Nephron (organoid): ENCODE data around the gene PAPOLG.
"Not testable (repeated sequence)": the region's sequence is repeated elsewhere in the genome, so short reads cannot be mapped to it uniquely, and the experiment has no call there.

Experiments used
- H3K27ac Mint-ChIP-seq, 3 experiments: 2 replicates each; pipeline ENCODE4 v1.8.0; 2020; ENCODE audit warnings: mixed read lengths in 3 of 3, mild to moderate bottlenecking in 2 of 3, moderate library complexity in 1 of 3
- H3K27me3 Mint-ChIP-seq: 2 replicates; pipeline ENCODE4 v1.8.0; 2021; ENCODE audit warnings: low read depth, mild to moderate bottlenecking, moderate library complexity, mixed read lengths
- H3K36me3 Mint-ChIP-seq: 2 replicates; pipeline ENCODE4 v1.8.0; 2020; ENCODE audit warnings: low read depth, mixed read lengths
- H3K4me1 Mint-ChIP-seq: 2 replicates; pipeline ENCODE4 v1.8.0; 2020; ENCODE audit warnings: mixed read lengths
- H3K4me3 Mint-ChIP-seq, 3 experiments: 2 replicates each; pipeline ENCODE4 v1.8.0; 2020; ENCODE audit warnings: mild to moderate bottlenecking in 3 of 3, mixed read lengths in 3 of 3, moderate library complexity in 2 of 3
- H3K9me3 Mint-ChIP-seq: 2 replicates; pipeline ENCODE4 v1.8.0; 2020; ENCODE audit warnings: mixed read lengths
- CTCF ChIP-seq, 3 experiments: fragments of 200-600 bp; sonication (generic); IDR thresholded peaks; one replicate each; pipeline ENCODE4 v1.5.0; 2021; ENCODE audit warnings: antibody characterized with exemption in 3 of 3; ENCODE audit not compliant: unreplicated experiment in 3 of 3

PAPOLG gene

GRCh38 chr2:60804473-60804872 lies 48.4 kb downstream of the PAPOLG start:
- no peak for TF ChIP-seq CTCF (IDR thresholded peaks at IDR 0.05; ENCODE audit: unreplicated experiment in 3 of 3)
- H3K9me3 Mint-ChIP-seq: no peaks in the 10 kb centered on the region
- peaks cover 16% of the 10 kb centered on the region for H3K36me3 Mint-ChIP-seq
- peak overlapping the region in 1 of 3 experiments; percentile 8 for H3K27ac Mint-ChIP-seq
- H3K4me1 Mint-ChIP-seq: peaks cover 15% of the 10 kb centered on the region
- no peaks in the 10 kb centered on the region for H3K27me3 Mint-ChIP-seq
- H3K4me3 Mint-ChIP-seq: no peak overlapping the region

DNA sequence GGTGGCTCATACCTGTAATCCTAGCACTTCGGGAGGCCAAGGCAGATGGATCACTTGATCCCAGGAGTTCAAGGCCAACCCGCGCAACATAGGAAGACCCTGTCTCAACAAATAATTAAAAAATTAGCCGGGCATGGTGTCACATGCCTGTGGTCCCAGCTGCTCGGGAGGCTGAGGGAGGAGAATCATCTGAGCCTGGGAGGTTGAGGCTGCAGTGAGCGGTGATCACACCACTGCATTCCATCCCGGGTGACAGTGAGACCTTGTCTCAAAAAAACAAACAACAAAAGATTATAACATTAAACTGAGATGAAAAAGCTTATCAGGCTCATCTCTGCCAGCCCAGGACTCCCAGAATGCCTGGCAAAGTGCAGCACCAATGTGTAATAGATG lies 50.5 kb downstream of the PAPOLG start:
- peaks cover 8% of the 10 kb centered on the region for H3K36me3 Mint-ChIP-seq
- TF ChIP-seq CTCF (IDR thresholded peaks at IDR 0.05; ENCODE audit: unreplicated experiment in 3 of 3): no peak
- peak overlapping the region; percentile 81 to 85 (median 84) for H3K27ac Mint-ChIP-seq
- H3K27me3 Mint-ChIP-seq: no peaks in the 10 kb centered on the region
- H3K4me3 Mint-ChIP-seq: no peak overlapping the region
- peaks cover 15% of the 10 kb centered on the region for H3K4me1 Mint-ChIP-seq
- no peaks in the 10 kb centered on the region for H3K9me3 Mint-ChIP-seq

DNA sequence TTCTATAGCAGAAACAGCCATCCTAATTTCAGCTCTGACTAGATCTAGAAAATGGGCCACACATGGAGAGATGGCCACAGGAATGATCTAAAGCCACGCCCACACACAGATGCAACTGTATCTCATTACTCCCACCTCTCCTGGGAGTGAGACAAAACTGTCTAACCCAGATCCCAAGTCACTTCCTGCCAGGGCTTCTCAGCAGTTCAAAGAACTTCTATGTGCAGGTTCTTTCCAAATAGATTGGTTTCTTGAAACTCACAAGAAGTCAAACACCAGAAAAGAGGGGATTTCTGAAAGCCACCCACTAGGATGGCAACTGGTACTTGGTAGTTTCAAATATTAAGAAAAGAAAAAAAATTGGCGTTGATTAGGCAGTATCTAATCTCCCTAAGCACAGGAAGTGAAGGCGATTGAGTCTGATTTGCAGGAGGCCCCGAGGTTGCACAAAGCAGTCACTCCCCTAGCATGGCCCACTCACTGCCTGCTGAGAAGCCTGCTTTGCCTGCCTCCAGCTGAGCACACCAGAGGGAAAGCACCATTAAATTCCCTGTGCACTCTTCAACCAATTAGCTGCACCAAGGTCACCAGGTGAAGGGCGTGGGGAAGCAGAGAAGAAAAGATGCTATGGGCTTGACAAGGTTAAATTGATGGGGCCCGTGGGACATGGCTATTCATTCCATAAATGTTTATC lies 51.1 kb downstream of the PAPOLG start:
- H3K36me3 Mint-ChIP-seq: peaks cover 4% of the 10 kb centered on the region
- H3K4me3 Mint-ChIP-seq: no peak overlapping the region
- no peaks in the 10 kb centered on the region for H3K9me3 Mint-ChIP-seq
- H3K27ac Mint-ChIP-seq: peak overlapping the region; percentile 81 to 85 (median 84)
- H3K27me3 Mint-ChIP-seq: no peaks in the 10 kb centered on the region
- no peak for TF ChIP-seq CTCF (IDR thresholded peaks at IDR 0.05; ENCODE audit: unreplicated experiment in 3 of 3)
- peaks cover 15% of the 10 kb centered on the region for H3K4me1 Mint-ChIP-seq

DNA sequence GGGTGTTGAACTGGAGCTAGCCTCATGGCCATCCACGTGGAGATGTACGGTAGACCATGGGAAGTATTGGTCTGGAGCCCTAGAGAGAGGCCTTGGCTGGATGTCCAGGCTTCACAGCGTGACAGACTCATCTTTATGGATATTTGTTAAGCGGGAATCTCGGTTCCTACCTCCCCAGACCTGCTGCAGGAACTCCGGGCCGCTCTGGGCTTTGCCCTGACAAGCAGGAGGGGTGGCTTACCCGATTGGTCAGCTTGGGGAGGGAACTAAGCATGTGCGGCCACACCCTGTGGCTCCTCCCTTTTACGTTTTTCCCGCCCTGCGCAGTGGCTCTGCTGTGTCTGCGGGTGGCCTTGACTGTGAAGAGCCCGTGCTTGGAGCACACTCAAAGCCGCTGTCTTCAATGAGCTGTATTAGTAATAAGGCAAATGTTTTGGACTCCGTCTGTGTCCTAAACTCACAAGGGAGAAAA lies 52.3 kb downstream of the PAPOLG start:
- no peaks in the 10 kb centered on the region for H3K9me3 Mint-ChIP-seq
- TF ChIP-seq CTCF (IDR thresholded peaks at IDR 0.05; ENCODE audit: unreplicated experiment in 3 of 3): no peak
- peaks cover 15% of the 10 kb centered on the region for H3K4me1 Mint-ChIP-seq
- no peak overlapping the region for H3K4me3 Mint-ChIP-seq
- H3K36me3 Mint-ChIP-seq: peaks cover 4% of the 10 kb centered on the region
- peaks cover 5% of the 10 kb centered on the region for H3K27me3 Mint-ChIP-seq
- peak overlapping the region in 1 of 3 experiments; percentile 81 for H3K27ac Mint-ChIP-seq

- Mint-ChIP-seq H3K4me1 (peaks cover 14% of the 10 kb centered on the region), H3K27ac (peak overlapping the region in 1 of 3 experiments; percentile 35), H3K4me3 (no peak overlapping the region), H3K9me3 (no peaks in the 10 kb centered on the region), H3K27me3 (peaks cover 8% of the 10 kb centered on the region), H3K36me3 (no peaks in the 10 kb centered on the region)
- no peak for TF ChIP-seq CTCF (IDR thresholded peaks at IDR 0.05; ENCODE audit: unreplicated experiment in 3 of 3)
Observed at GRCh38 chr2:60811491-60812375, 55.7 kb downstream of the PAPOLG start.

- H3K27me3 Mint-ChIP-seq: peaks cover 21% of the 10 kb centered on the region
- not testable (repeated sequence) for H3K9me3 Mint-ChIP-seq, H3K4me3 Mint-ChIP-seq, H3K36me3 Mint-ChIP-seq, H3K27ac Mint-ChIP-seq, H3K4me1 Mint-ChIP-seq
Observed at GRCh38 chr2:60817191-60817590, 61.1 kb downstream of the PAPOLG start.
